ENCODE data around the gene PIKFYVE.

DNA sequence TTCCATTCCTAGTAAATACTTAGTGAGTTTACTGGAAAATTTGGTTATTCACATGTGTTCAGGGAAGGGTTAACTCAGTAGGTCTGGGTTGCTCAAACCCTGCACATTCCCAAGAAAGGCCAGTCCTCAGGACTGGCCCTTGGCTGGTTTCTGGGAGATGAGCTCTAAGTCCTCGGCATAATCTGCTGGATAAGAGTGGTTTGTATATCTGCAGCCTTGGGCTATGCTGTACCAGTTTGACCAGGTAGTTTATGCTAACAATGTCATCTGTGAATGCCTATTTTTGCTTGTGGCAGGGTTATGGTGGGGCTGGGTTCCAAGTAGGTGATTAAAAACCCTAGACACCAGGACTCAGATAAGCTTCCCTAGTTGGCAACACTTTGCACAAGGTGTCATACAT, 133.1 kb downstream of the PIKFYVE start:
- no peak for TF ChIP-seq POLR2AphosphoS5 (IDR thresholded peaks at IDR 0.05; ENCODE audit: low read length)
- TF ChIP-seq ATF2 (IDR thresholded peaks at IDR 0.05; ENCODE audit: low read length): no peak

Data from GM12878 (cell line).